ENCODE data around the gene HOXB1. TPM values are rescaled to one million over a fixed set of nuclear protein-coding genes. Genes with fewer than 3 reads are reported as not detected.

HOXB1 gene
- total and polyA plus RNA-seq, 2 experiments from 2014 or later, result not detected

DNA sequence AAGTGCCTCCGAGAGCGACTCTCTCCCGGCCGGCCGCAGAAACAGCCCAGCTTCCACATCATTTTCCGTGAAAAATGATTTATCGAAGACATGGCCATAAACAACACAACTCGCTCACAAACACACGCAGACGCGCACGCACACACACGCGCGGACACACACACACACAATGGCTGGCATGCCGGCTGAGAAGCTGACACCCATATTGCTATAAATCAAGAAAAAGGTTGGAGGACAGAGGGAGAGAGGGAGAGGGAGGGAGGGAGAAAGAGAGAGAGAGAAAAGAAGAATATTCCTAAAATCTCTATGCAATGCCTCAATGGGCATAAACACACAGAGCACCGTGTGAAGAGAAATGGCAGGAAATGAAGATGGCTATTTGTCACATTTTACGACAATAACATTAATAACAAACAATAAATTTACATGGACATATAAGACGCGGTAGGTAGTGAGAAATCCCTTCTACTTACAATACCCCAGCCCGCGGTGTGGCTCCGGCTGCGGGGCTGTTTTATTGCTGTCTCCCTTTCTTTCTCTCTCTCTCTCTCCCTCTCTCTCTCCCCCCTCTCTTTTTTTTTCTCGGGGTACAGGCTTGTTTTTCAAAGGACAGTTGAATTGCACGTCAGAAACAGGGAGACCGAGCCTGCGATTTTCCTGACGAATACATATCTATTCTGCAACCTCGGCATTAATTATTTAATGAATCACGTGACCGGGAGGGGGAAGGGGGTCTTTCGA is 37.9 kb upstream of the HOXB1 start:
- WGBS, 2 experiments (ENCODE audit: low coverage in 1 of 2, low lambda C conversion rate in 2 of 2, missing lambda C conversion rate in 2 of 2), result 76 to 81% methylated on average over 32 to 33 of the region's 33 CpGs
- Histone ChIP-seq H3K79me2 (ENCODE audit: insufficient read depth) (peaks cover 70% of the 10 kb centered on the region), H3K9ac (no peak overlapping the region), H3K4me3 (no peak overlapping the region), H3K9me2 (ENCODE audit: insufficient read depth) (no peaks in the 10 kb centered on the region), H3K4me1 (ENCODE audit: insufficient read depth) (peaks cover 30% of the 10 kb centered on the region), H3F3A (ENCODE audit: insufficient read depth) (peaks cover 3% of the 10 kb centered on the region; the same call in 1 of the 2 replicates), H4K20me1 (ENCODE audit: insufficient read depth) (no peaks in the 10 kb centered on the region), H3K27ac (no peak overlapping the region), H3K4me2 (ENCODE audit: unreplicated experiment) (no peak overlapping the region), H3K27me3 (replicated peaks; ENCODE audit: insufficient read depth) (no peaks in the 10 kb centered on the region), H3K36me3 (ENCODE audit: low read depth) (no peaks in the 10 kb centered on the region), H3K9me3 (ENCODE audit: low read depth) (no peaks in the 10 kb centered on the region), H2AFZ (no peak overlapping the region)
- in situ Hi-C loops (cut with MboI), result no loop called here
- DNase-seq, result no peak
- TF ChIP-seq EZH2 (IDR thresholded peaks at IDR 0.05; ENCODE audit: insufficient read depth, poor library complexity, severe bottlenecking) (no peak), EZH2phosphoT487 (IDR thresholded peaks at IDR 0.05; ENCODE audit: insufficient read depth, low read depth) (no peak)

- TF ChIP-seq EZH2 (IDR thresholded peaks at IDR 0.05; ENCODE audit: insufficient read depth, poor library complexity, severe bottlenecking) (no peak), EZH2phosphoT487 (IDR thresholded peaks at IDR 0.05; ENCODE audit: insufficient read depth, low read depth) (no peak)
- Histone ChIP-seq H3K36me3 (ENCODE audit: low read depth) (no peaks in the 10 kb centered on the region), H3K79me2 (ENCODE audit: insufficient read depth) (peaks cover 78% of the 10 kb centered on the region), H3K9me3 (ENCODE audit: low read depth) (no peaks in the 10 kb centered on the region), H3K9ac (no peak overlapping the region), H3K27ac (no peak overlapping the region), H2AFZ (no peak overlapping the region), H3F3A (ENCODE audit: insufficient read depth) (no peaks in the 10 kb centered on the region), H3K9me2 (ENCODE audit: insufficient read depth) (no peaks in the 10 kb centered on the region), H3K4me3 (no peak overlapping the region), H4K20me1 (ENCODE audit: insufficient read depth) (no peaks in the 10 kb centered on the region), H3K27me3 (replicated peaks; ENCODE audit: insufficient read depth) (no peaks in the 10 kb centered on the region), H3K4me1 (ENCODE audit: insufficient read depth) (peaks cover 21% of the 10 kb centered on the region), H3K4me2 (ENCODE audit: unreplicated experiment) (no peak overlapping the region)
- in situ Hi-C loops (cut with MboI), result no loop called here
- 67 to 77% methylated on average over 2 of the region's 2 CpGs for WGBS, 2 experiments (ENCODE audit: low coverage in 1 of 2, low lambda C conversion rate in 2 of 2, missing lambda C conversion rate in 2 of 2)
- DNase-seq, result no peak
These were observed 37.0 kb upstream of the HOXB1 start for GRCh38 chr17:48567646-48568354.

DNA sequence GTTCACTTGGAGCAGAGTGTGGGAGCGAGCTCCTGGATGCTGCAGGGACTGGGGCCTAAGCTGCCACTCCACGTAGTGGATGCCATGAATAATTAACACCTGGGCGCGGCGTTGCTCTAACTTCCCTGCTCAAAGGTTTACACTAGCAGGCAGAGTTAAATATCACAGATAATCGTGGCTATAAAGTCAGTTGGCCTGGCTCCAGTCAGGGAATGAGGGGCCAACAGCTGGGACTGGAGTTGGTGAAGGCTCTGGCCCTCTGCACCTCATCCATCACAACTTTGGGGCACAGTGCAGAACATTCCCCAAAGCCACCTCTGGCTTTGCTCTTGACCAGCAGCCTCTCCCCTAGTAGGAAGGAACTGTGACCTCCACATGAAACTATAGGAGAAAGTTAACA is 36.4 kb upstream of the HOXB1 start:
- DNase-seq, result no peak
- in situ Hi-C loops (cut with MboI), result no loop called here
- Histone ChIP-seq H3K9me3 (ENCODE audit: low read depth) (no peaks in the 10 kb centered on the region), H3K4me2 (ENCODE audit: unreplicated experiment) (no peak overlapping the region), H3K9me2 (ENCODE audit: insufficient read depth) (no peaks in the 10 kb centered on the region), H3K36me3 (ENCODE audit: low read depth) (no peaks in the 10 kb centered on the region), H3K79me2 (ENCODE audit: insufficient read depth) (peaks cover 84% of the 10 kb centered on the region), H3K27me3 (replicated peaks; ENCODE audit: insufficient read depth) (no peaks in the 10 kb centered on the region), H3K27ac (no peak overlapping the region), H3K4me1 (ENCODE audit: insufficient read depth) (peaks cover 21% of the 10 kb centered on the region), H4K20me1 (ENCODE audit: insufficient read depth) (no peaks in the 10 kb centered on the region), H3F3A (ENCODE audit: insufficient read depth) (no peaks in the 10 kb centered on the region), H2AFZ (no peak overlapping the region), H3K9ac (no peak overlapping the region), H3K4me3 (no peak overlapping the region)
- TF ChIP-seq EZH2phosphoT487 (IDR thresholded peaks at IDR 0.05; ENCODE audit: insufficient read depth, low read depth) (no peak), EZH2 (IDR thresholded peaks at IDR 0.05; ENCODE audit: insufficient read depth, poor library complexity, severe bottlenecking) (no peak)
- 95 to 99% methylated on average over 6 of the region's 6 CpGs for WGBS, 2 experiments (ENCODE audit: low coverage in 1 of 2, low lambda C conversion rate in 2 of 2, missing lambda C conversion rate in 2 of 2)

DNA sequence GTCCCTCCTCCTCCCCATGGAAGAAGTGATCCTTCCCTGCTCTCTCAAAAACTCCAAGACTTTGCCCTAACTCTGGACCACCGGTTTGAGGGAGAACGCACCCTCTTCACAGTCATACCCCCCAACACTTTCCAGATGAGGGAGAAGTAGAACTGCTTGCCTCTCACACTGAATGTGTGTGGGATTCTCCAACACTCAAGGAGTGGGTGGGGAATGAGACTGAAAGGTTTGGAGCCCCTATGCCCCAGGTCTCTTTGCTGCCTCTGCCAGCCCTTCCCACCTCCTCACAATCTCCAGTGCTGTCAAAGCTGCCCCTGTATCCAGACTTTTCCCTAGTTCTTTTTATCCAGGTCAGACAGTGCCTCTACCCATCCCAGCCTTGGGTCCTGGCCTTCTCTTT is 35.9 kb upstream of the HOXB1 start:
- Histone ChIP-seq H3K36me3 (ENCODE audit: low read depth) (no peaks in the 10 kb centered on the region), H3K27me3 (replicated peaks; ENCODE audit: insufficient read depth) (no peaks in the 10 kb centered on the region), H3K9ac (no peak overlapping the region), H3K9me3 (ENCODE audit: low read depth) (no peaks in the 10 kb centered on the region), H3K4me2 (ENCODE audit: unreplicated experiment) (no peak overlapping the region), H3K9me2 (ENCODE audit: insufficient read depth) (no peaks in the 10 kb centered on the region), H3K4me3 (no peak overlapping the region), H3K4me1 (ENCODE audit: insufficient read depth) (peaks cover 18% of the 10 kb centered on the region), H3K27ac (no peak overlapping the region), H2AFZ (no peak overlapping the region), H3K79me2 (ENCODE audit: insufficient read depth) (peaks cover 87% of the 10 kb centered on the region), H3F3A (ENCODE audit: insufficient read depth) (no peaks in the 10 kb centered on the region), H4K20me1 (ENCODE audit: insufficient read depth) (no peaks in the 10 kb centered on the region)
- in situ Hi-C loops (cut with MboI), result no loop called here
- WGBS, 2 experiments (ENCODE audit: low coverage in 1 of 2, low lambda C conversion rate in 2 of 2, missing lambda C conversion rate in 2 of 2), result 46 to 50% methylated on average over 2 of the region's 2 CpGs
- TF ChIP-seq EZH2phosphoT487 (IDR thresholded peaks at IDR 0.05; ENCODE audit: insufficient read depth, low read depth) (no peak), EZH2 (IDR thresholded peaks at IDR 0.05; ENCODE audit: insufficient read depth, poor library complexity, severe bottlenecking) (no peak)
- no peak for DNase-seq
